Measurements from ENCODE around the gene SEC14L6.
"Not testable (repeated sequence)": the region's sequence is repeated elsewhere in the genome, so short reads cannot be mapped to it uniquely, and the experiment has no call there.

Gene SEC14L6

GRCh38 chr22:30574095-30574981, 27.8 kb upstream of the SEC14L6 start, which contains the start of gene GAL3ST1:
GAL3ST1 (minus strand) TSS chr22:30574665; CDS start chr22:30557392, 17,273 bp downstream.
- no peak for TF ChIP-seq CTCF (IDR thresholded peaks at IDR 0.05; ENCODE audit: low read depth, low read length, missing control alignments)
- no peak within 1 kb of the TSS for H3K4me3 ChIP-seq (replicated peaks; ENCODE audit: low read depth, low read length)
- DNase-seq (ENCODE audit: extremely low read depth, low read depth): no peak

DNA sequence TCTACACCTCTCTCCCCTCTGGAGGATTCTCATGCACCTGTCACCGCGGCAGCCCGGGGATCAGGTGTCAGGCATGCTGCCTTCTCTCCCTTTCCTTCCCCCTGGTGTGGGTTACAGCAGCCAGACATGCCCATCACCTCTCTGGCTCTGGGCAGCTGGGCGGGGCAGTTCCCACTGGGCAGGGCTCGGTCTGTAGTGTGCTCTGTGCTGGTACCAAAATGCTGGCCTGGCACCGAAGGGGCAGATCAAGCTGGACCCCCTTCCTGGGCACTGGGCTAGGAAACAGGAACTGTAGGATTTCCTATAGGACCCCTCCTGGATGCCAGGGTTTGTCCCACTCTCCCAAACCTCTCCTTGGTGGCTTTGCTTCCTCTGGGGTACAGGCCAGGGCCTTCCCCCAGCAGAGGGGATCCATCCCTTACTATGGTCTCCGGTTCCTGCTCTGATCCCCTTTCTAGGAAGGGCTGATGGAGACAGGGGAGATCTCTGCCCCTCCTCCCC, 27.1 kb upstream of the SEC14L6 start:
- no peak overlapping the region for H3K4me3 ChIP-seq (replicated peaks; ENCODE audit: low read depth, low read length)
- DNase-seq (ENCODE audit: extremely low read depth, low read depth): no peak
- no peak for TF ChIP-seq CTCF (IDR thresholded peaks at IDR 0.05; ENCODE audit: low read depth, low read length, missing control alignments)

- DNase-seq (ENCODE audit: extremely low read depth, low read depth): no peak
- no peak overlapping the region for H3K4me3 ChIP-seq (replicated peaks; ENCODE audit: low read depth, low read length)
These were observed 26.5 kb upstream of the SEC14L6 start for GRCh38 chr22:30572840-30573593.

GRCh38 chr22:30572210-30572609, 25.7 kb upstream of the SEC14L6 start:
- no peak for TF ChIP-seq CTCF (IDR thresholded peaks at IDR 0.05; ENCODE audit: low read depth, low read length, missing control alignments)
- H3K4me3 ChIP-seq (replicated peaks; ENCODE audit: low read depth, low read length): no peak overlapping the region
- no peak for DNase-seq (ENCODE audit: extremely low read depth, low read depth)

More at GRCh38 chr22:30572840-30573593, 26.5 kb upstream of the SEC14L6 start:
- TF ChIP-seq CTCF (IDR thresholded peaks at IDR 0.05; ENCODE audit: low read depth, low read length, missing control alignments): no peak

DNA sequence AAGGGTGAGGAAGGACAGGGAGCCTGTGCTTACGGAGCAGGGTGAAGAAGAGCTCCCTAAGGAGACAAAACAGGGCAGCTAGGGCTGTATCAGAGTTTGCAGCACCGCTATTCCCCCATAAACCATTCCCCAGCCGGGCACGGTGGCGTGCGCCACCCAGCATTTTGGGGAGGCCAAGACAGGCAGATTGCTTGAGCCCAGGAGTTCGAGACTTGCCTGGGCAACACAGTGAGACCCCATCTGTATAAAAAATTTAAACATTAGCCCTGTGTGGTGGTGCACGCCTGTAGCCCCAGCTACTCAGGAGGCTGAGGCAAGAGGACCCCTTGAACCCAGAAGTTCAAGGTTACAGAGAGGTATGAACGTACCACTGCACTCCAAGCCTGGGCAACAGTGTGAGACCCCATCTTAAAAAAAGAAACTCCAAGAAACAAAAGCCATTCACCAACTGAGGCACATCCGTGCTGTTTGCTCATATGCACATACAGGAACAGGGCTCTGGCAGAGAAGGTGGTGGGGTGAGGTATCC, 23.2 kb upstream of the SEC14L6 start:
- TF ChIP-seq CTCF (IDR thresholded peaks at IDR 0.05; ENCODE audit: low read depth, low read length, missing control alignments): no peak
- DNase-seq (ENCODE audit: extremely low read depth, low read depth): no peak
- H3K4me3 ChIP-seq (replicated peaks; ENCODE audit: low read depth, low read length): no peak overlapping the region

DNA sequence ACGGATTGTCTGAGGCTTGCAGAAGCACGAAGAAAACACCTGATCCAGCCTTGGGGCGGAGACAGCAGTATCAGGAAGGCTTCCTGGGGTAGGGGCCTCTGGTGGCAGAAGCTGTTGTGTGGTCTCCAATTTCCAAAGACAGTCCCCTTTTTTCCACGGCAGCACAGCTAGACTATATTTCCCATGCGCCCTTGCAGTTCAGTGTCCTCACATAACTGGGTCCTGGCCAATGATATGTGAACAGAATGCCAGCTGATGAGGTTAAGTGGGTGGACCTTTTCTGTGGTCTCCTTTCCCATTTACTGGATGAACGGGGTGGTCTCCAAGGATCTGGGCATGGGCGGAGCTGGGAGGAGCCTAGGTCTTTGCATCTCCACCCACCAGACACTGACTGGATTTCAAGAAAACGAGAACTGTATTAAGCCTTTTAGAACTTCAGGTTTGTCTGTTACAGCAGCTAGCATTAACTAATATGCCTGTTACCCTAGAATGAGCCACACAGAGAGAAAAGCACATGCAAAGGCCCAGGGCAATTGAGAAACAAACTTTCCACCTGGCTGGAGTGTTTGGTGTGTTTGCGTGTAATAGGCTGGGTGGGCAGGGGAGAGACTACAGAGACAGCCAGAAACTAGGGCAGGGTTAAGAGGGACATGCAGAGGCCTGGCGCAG, 21.7 kb upstream of the SEC14L6 start:
- no peak overlapping the region for H3K4me3 ChIP-seq (replicated peaks; ENCODE audit: low read depth, low read length)
- no peak for DNase-seq (ENCODE audit: extremely low read depth, low read depth)
- TF ChIP-seq CTCF (IDR thresholded peaks at IDR 0.05; ENCODE audit: low read depth, low read length, missing control alignments): no peak

DNA sequence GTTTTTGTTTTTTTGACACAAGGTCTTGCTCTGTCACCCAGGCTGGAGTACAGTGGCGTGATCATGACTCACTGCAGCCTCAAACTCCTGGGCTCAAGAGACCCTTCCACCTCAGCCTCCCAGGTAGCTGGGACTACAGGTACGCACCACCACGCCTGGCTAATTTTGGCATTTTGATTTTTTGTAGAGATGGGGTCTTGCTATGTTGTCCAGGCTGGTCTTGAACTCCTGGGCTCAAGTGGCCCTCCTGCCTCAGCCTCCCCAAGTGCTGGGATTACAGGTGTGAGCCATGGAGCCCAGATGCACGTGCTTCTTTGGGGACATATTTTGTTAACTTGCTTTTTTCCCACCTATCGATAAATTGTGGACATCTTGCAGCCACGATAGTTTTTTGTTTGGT, 20.7 kb upstream of the SEC14L6 start:
- not testable (repeated sequence) for H3K4me3 ChIP-seq (replicated peaks; ENCODE audit: low read depth, low read length); DNase-seq (ENCODE audit: extremely low read depth, low read depth)

Measured in HFF-Myc (cell line).